ENCODE data around the gene SDK1. TPM values are rescaled to one million over a fixed set of nuclear protein-coding genes. Genes with fewer than 3 reads are reported as not detected.
"Not testable (repeated sequence)": the region's sequence is repeated elsewhere in the genome, so short reads cannot be mapped to it uniquely, and the experiment has no call there.

The SDK1 gene
- total RNA-seq, 2 donors from 2014 or later = 1.3 to 2.6 TPM

GRCh38 chr7:4234886-4235285 lies 933.8 kb downstream of the SDK1 start:
- intact Hi-C loops (cut with DNase I) = no loop called here
- no peak for TF ChIP-seq CTCF (IDR thresholded peaks at IDR 0.05)
- no peaks in the 10 kb centered on the region for H3K36me3 ChIP-seq

GRCh38 chr7:4235596-4235995 lies 934.5 kb downstream of the SDK1 start:
- Histone ChIP-seq H3K9me3 (no peaks in the 10 kb centered on the region), H3K4me1 (no peaks in the 10 kb centered on the region), H3K27me3 (no peaks in the 10 kb centered on the region), H3K9ac (ENCODE audit: low read depth in 2 of 2, low read length in 2 of 2) (no peak overlapping the region), H3K27ac (no peak overlapping the region), H3K4me3 (no peak overlapping the region), H3K36me3 (no peaks in the 10 kb centered on the region)
- no peak for TF ChIP-seq CTCF (IDR thresholded peaks at IDR 0.05)
- no peak for DNase-seq
- intact Hi-C loops (cut with DNase I) = no loop called here

More at GRCh38 chr7:4234886-4235285, 933.8 kb downstream of the SDK1 start:
- no peak overlapping the region for H3K9ac ChIP-seq (ENCODE audit: low read depth in 2 of 2, low read length in 2 of 2)
- H3K4me3 ChIP-seq = no peak overlapping the region
- H3K27ac ChIP-seq = no peak overlapping the region
- DNase-seq = no peak
- H3K27me3 ChIP-seq = no peaks in the 10 kb centered on the region
- H3K4me1 ChIP-seq = no peaks in the 10 kb centered on the region
- H3K9me3 ChIP-seq = no peaks in the 10 kb centered on the region

GRCh38 chr7:4236389-4236788 lies 935.3 kb downstream of the SDK1 start:
- no peaks in the 10 kb centered on the region for H3K27me3 ChIP-seq
- intact Hi-C loops (cut with DNase I) = no loop called here
- no peaks in the 10 kb centered on the region for H3K9me3 ChIP-seq
- H3K27ac ChIP-seq = no peak overlapping the region
- H3K4me1 ChIP-seq = no peaks in the 10 kb centered on the region
- H3K9ac ChIP-seq (ENCODE audit: low read depth in 2 of 2, low read length in 2 of 2) = no peak overlapping the region
- no peak for TF ChIP-seq CTCF (IDR thresholded peaks at IDR 0.05)
- no peaks in the 10 kb centered on the region for H3K36me3 ChIP-seq
- no peak for DNase-seq
- no peak overlapping the region for H3K4me3 ChIP-seq

GRCh38 chr7:4236873-4237272 lies 935.8 kb downstream of the SDK1 start:
- H3K27ac ChIP-seq; H3K4me1 ChIP-seq; H3K36me3 ChIP-seq; H3K9ac ChIP-seq (ENCODE audit: low read depth in 2 of 2, low read length in 2 of 2); DNase-seq; intact Hi-C loops (cut with DNase I); H3K4me3 ChIP-seq; H3K27me3 ChIP-seq; H3K9me3 ChIP-seq: not testable (repeated sequence)

GRCh38 chr7:4237296-4238235 lies 936.5 kb downstream of the SDK1 start:
- no peak for TF ChIP-seq CTCF (IDR thresholded peaks at IDR 0.05)
- no peak overlapping the region for H3K9ac ChIP-seq (ENCODE audit: low read depth in 2 of 2, low read length in 2 of 2)
- H3K27ac ChIP-seq = no peak overlapping the region
- no peaks in the 10 kb centered on the region for H3K9me3 ChIP-seq
- H3K36me3 ChIP-seq = no peaks in the 10 kb centered on the region
- H3K27me3 ChIP-seq = no peaks in the 10 kb centered on the region
- intact Hi-C loops (cut with DNase I) = no loop called here
- no peak overlapping the region for H3K4me3 ChIP-seq
- no peak for DNase-seq
- no peaks in the 10 kb centered on the region for H3K4me1 ChIP-seq

GRCh38 chr7:4238861-4239260 lies 937.8 kb downstream of the SDK1 start:
- H3K9ac ChIP-seq (ENCODE audit: low read depth in 2 of 2, low read length in 2 of 2) = no peak overlapping the region
- TF ChIP-seq CTCF (IDR thresholded peaks at IDR 0.05) = no peak
- no peak for DNase-seq
- no peaks in the 10 kb centered on the region for H3K27me3 ChIP-seq
- no peak overlapping the region for H3K4me3 ChIP-seq
- H3K9me3 ChIP-seq = no peaks in the 10 kb centered on the region
- no peaks in the 10 kb centered on the region for H3K4me1 ChIP-seq
- no peaks in the 10 kb centered on the region for H3K36me3 ChIP-seq
- no peak overlapping the region for H3K27ac ChIP-seq
- intact Hi-C loops (cut with DNase I) = no loop called here

All from colonic mucosa (tissue), 4 donors.